HG02571 (cell line): ENCODE results near the gene CLCN7.
"Not testable (repeated sequence)": the region's sequence is repeated elsewhere in the genome, so short reads cannot be mapped to it uniquely, and the experiment has no call there.

Experiments used
- ATAC-seq: cut with Tn5 transposase; IDR thresholded peaks from one replicate; pipeline ENCODE4 v1.9.1; 2021; ENCODE audit warnings: mild to moderate bottlenecking, moderate library complexity; ENCODE audit not compliant: unreplicated experiment

CLCN7 gene

DNA sequence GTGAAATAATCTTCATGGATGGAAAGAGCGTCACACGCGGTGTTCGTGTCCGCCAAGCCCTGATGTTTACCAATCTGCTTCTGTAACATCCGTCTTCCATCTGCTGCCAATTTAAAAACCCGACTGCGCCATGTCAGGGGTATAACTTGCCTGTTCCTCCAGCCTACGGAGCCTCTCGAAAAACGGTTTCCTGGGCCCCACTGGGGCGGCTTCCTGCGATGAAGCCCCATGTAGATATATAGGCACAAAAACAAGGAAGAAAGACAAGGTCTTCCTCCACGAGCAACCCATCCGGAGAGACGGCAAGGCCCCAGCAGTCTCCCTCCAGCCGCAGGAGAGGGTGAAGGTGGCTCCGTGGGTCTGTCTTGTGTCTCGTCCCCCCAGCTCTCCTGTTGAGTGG lies 13.8 kb upstream of the CLCN7 start, which contains the start of gene PTX4:
PTX4 (minus strand) TSS at position 326 of the 400 bp plus-strand sequence; CDS start at position 291, 35 bp downstream.
- no peak for ATAC-seq

DNA sequence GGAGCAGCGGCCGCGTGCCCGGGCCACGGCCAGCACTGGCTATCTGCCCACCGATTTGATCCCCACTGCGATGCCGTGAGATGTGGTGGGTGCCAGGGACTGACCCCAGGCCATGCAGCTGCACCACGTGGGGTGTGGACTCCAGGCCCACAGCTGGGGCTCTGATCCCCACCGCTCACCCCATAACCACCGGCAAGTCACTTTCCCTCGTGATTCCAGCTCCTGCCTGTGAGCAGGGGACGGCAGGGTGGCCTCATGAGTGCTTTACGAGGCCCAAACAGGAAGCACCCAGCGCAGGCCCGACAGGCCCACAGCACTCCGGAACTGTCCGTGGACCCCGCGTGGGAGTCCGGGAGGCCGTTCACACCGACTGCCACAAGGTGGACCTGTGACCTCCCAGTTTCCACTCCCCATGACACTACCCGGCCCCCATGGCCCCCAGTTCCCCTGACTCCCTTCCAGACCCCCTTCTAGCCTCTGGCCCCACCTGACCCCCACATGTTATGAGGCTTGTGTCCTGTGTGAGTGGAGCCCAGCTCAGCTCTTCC lies 13.3 kb upstream of the CLCN7 start:
- ATAC-seq, result no peak

DNA sequence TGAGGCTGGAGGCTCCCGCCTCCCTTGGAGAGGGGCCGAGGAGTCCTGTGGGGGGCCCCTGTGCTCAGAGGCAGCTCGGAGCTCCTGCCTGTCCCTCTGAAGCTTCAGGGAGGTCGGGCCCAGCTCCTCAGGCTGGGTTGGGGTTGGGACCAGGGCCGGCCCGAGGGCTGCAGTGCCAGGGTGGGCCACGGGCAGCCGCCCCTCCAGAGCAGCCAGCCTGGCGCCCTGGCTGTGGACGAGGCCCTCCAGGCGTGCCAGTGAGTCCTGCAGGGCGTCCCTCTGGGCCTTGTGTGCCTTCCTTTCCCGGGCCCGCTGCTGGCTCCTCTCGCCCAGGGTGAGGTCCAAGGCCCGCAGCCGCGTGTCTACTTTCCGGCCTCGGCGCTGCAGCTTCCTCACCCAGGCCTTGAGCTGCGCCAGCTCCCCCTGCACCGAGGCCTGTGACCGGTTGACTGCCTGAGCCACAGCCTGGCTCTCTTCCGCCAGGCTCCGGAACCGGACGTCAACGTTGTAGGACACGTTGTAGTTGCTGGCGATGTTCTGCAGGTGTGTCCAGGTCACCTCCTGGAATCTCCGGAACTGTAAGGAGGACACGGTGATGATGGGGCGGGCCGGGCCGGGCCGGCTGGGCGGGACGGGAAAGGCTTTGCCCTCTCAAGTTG lies 12.7 kb upstream of the CLCN7 start:
- no peak for ATAC-seq

DNA sequence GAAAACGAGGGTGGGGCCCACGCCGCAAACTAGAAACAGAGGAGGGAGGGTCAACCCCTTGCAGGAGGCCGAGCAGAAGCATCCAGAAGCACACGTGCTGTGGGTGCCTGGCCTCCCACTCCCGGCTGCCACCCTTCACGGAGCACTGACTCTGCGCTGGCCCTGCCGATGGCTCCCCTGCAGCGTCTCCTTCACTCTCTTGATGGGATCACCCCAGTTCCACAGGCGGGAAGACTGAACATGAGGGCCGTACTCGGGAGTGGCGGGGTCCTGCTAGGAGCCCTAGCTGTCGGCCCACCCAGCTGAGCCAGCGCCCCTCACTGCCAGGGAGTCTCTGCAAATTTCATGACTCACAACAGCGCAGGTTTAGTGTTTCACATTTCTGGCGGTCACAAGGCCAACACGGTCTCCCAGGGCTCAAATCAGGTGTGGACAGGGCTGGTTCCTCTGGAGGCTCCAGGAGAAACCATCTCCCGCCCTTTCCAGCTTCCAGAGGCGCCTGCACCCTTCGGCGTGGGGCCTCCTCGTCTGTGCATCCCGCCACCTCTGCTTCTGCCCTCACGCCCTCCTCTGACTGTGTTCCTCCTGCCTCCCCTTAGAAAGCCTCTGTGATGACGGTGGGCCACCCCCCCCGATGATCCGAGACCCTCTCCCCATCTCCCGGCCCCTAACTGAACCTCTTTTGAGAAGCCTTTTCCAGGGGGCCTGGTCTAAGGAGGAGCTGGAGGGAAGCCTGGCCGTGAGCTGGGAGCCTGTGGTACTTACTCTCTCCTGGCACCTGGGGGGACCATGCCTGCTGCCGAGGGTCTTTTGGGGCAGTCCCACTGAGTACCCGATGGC lies 11.9 kb upstream of the CLCN7 start:
- ATAC-seq, result no peak

DNA sequence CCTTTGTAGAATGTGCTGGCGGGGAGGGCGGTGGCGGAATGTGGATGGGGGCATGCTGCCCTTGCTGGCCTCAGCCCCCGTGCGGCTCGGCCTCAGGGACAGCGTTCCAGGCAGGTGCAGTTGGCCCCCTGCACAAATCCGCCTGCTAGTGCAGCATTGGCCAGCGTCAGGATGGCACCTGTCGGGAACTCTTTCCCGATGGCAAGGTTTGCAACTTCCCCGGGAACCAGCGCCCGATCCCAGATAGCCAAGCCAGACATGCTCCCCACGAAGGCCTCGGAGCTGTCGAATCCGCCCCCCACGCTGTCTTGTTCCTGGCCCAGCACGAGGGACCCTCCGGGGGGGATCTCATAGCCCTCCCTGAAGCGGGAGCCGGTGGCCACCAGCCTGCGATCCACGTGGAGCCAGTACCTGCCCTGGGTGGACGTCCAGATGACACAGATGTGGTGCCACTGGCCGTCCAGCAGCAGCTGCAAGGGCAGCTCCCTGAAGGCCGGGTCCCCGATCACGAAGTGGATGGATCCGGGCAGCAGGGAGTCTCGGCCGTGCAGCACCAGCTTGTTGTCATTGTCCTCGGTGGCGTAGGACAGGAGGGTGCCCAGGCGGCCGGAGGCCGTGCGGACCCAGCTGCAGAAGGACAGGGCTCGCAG lies 11.1 kb upstream of the CLCN7 start:
- ATAC-seq, result no peak

DNA sequence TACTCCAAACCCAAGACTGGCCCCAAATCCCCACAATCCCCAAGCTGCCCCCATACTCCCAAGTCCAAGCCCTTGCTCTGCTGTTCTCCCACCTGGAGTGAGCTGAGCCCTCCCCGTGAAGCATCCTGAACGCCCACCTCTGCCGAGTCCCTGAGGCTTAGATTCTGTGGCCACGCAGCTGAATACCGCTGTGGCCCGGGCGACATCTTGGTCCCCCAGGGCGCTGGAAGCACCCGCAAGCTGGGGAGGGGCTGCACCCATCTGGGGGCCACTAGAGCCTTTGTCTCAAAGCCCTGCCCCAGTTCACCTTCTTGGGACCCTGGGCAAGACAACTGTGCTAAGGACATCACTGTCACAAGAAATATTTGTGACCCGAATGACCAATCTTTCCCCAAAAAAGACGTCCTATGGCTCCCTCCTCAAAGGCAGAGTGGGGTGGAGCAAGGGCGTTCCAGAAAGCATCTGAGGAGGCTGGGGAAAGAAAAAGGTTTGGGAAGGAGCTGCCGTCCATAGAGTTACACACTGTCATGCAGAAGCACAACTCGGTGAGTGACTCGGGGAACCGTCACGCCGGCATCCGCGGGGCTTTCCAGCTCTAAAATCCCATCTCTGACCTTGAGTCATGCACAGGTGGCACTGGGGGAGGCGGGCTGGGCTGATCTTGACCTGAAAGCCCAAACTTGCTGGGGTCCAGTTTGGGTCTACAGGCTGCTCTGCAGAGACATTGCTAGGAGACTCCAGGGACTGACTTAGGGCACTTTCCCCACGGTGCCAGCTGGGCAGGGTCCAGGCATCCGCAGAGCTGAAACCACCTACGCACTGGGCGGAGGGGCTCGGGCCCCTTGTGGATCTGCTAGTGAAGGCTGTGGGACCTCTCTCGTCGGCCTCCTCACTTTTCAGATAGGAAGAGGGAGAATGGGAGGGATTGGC lies 7.3 kb upstream of the CLCN7 start:
- ATAC-seq, result no peak

DNA sequence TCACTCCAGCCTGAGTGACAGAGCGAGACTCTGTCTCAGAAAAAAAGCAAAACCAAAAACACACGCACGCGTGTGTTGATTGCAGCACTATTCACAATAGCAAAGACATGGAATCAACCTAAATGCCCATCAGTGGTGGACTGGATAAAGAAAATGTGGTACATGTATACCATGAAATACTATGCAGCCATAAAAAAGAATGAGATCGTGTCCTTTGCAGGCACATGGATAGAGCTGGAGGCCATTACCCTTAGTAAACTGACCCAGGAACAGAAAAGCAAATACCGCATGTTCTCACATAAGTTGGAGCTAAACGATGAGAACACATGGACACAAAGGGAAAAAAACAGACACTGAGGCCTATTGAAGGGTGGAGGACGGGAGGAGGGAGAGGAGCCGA lies 4.1 kb upstream of the CLCN7 start:
- ATAC-seq, result not testable (repeated sequence)

DNA sequence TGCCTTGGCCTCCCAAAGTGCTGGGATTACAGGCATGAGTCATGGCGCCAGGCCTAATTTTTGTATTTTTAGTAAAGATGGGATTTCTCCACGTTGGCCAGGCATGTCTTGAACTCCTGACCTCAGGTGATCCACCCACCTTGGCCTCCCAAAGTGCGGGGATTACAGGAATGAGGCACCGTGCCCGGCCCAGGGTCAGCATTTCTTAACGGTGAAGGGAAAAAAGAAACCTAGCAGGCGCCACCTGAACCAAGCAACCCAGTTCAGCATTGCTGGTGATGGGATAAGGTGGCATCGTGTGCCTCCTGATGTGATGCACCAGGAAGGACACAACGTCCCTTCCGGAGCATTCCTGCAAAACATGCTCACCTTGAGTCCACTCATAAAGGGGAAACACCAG lies 2.2 kb upstream of the CLCN7 start:
- ATAC-seq, result no peak

DNA sequence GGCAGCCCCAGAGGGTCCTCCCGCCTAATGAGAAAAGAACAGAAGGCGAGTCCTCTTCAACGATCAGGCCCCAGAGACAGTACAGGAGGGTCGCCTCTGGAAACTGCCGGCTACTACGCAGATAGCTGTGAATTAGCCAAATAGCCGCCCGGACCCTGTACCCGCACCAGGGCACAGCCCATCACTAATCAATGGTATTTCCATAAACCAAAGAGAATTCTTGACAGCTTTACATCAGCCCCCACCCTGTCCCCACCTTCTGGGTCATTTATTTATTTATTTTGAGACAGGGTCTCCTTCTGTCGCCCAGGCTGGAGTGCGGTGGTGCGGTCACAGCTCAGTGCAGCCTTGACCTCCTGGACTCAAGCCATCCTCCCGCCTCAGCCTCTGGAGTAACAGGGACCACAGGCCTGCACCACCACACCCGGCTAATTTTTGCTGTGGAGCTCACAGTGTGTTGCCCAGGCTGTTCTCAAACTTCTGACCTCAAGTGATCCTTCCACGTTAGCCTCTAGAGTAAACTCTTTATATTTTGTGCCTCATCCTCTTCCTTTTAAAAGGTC lies 805 bp upstream of the CLCN7 start:
- no peak for ATAC-seq

DNA sequence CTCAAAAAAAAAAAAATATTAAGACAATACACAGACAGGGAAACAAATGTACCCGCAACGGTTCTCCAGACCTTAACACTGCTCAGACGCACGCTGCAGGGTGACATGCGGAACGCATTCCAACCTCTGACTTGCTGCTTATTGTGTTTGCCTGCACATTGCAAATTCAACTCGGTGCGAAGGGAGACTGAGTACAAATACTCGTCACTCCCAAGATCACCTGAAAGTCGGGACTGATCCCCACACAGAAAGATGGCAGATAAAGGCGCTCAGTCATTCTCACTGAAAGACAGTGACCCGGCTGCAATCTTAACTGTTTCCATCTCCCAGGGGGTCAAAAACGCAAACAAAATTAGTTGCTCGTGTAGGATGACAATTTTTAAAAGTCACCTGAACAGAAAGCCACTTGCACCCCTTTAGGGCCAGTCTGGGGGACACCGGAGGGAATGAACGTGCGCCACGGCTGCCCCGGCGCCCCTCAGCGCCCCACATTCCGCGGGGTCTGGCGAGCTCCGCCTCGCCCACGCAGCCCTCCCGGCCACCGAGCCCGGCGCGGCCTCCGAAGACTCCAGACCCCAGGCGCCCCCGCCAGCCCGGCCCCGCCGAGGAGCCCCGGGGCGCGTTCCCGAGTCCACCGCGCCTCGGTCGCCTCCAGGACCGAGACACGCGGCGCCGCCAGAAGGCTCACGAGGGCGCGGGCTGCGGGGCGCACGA lies 589 bp downstream of the CLCN7 start:
- no peak for ATAC-seq

DNA sequence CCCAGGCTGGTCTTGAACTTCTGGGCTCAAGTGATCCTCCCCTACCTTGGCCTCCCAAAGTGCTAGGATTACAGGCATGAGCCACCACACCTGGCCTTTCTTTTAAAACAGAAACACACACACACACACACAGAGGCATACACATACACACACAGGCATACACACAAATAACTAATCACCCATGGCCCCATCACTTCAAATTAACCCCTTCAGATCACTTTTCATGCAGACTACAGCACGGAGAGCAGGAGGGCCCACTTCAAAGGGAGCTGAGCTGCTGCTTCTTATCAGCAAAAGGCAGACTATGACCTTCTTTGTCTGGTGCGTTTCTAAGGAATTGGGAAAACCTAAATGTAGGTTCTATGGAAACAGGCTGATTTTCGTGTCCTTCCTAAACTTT lies 1.9 kb downstream of the CLCN7 start:
- ATAC-seq, result no peak

DNA sequence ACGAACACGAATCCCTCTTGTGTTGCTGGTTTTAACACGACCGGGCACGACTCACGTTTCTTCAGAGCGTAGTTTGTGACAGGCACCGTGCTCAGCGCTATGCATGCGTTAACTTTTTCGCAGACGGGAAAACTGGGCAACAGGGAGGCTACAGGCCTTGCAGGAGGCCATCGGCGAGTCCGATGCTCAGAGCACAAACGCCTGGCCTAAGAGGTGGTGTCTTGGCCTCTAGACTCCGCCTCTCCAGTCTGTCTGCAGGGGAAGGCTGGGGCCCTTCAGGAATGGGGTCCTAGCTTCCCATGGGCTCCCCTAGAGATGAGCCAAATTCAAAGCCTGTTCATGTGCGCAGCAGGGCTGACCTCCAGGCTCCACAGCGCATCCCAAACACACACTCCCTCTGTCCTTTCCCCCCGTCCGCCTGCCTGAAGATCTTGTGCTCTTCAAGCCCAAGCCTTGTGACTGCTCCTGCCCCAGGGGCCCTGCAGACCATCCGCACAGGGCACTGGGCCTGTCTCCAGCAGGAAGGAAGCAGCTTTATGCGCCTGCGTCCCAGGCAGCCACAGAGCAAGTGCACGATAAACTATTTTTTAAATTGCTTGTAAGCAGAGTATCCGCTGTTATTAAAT lies 3.1 kb downstream of the CLCN7 start:
- ATAC-seq, result no peak

DNA sequence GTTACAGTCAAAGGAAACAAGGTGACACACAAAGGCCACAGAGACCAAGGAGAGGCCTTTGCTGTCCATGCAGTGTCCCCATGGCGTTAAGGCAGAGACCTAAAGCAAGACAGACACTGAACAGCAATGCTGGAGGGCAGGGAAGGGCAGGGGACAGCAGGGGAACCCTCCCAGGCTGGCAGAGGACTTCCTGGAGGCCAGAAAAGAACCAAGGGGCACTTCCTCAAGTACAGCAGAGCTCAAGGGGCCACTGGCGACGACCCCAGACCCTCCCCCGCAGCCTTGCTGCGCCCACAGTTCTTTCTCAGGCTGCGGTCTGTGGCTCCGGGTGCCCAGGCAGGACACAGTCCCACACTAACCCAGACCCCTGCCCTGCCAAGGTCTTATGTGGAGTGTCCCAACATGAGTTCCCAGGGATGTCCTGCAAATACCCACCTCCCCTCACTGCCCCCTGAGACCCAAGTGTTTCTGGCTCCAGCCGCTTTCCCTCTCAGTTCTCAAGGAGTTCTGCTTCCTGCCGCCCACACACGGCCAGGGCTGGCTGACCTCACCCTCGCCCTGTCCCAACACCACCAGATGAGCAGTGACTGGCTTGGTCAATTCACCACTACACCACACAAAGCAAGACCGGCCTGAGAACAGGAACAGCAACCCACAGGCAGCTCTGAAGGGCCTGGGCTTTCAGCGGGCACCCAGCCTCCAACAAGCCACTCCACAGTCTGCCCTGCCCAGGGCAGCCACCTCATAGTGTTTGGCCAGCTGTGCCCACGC lies 4.2 kb downstream of the CLCN7 start:
- no peak for ATAC-seq

DNA sequence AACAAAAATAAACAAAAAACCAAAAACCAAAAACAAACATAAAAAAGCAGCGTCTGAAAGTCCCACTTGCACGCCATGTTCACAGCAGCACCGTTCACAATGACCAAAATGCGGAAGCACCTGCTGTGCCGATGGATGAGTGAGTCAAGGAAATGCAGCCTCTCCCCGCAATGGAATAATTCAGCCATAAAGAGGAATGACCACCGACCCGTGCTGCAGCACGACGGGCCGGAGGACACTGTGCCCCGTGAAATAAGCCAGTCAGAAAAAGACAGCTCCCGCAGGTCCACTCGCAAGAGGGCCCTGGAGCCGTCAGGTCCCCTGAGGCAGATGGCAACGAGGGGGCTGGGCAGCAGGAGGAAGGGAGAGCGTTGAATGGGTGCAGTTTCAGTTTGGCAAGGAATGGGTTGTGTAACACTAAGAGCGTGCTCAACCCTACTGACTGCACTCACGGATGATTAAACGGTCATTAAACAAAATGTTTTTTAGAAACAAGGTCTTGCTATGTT lies 5.1 kb downstream of the CLCN7 start:
- ATAC-seq, result no peak

DNA sequence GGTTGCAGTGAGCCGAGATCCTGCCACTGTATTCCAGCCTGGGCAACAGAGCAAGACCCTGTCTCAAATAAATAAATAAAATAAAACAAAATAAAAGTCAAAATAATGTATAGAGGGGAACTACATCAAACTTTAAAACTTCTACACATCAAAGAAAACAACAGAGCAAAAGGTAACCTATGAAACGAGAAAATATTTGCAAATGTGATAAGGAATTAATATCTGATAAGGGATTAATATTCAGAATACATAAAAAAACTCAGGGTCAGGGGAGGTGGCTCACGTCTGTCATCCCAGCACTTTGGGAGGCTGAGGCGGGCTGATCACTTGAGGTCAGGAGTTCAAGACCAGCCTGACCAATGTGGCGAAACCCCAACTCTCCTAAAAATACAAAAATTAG lies 5.7 kb downstream of the CLCN7 start:
- not testable (repeated sequence) for ATAC-seq

DNA sequence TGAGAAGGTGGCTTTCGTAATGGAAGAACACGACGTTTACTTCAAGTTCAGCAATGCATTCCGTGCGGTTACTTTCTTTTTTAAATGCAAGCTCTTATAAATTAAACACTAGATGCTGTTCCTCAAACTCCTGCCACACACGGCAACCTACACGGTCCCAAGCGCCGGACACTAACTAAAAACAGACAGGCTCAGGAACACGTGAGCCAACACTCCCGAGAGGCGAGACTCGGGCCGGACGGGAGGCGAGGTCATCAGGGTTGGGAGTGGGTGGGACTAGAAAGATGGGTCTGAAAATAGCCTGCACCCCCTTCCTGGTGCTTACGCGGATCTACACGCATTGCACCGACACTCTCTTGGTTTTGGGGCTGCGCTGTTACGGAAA lies 6.4 kb downstream of the CLCN7 start:
- no peak for ATAC-seq

DNA sequence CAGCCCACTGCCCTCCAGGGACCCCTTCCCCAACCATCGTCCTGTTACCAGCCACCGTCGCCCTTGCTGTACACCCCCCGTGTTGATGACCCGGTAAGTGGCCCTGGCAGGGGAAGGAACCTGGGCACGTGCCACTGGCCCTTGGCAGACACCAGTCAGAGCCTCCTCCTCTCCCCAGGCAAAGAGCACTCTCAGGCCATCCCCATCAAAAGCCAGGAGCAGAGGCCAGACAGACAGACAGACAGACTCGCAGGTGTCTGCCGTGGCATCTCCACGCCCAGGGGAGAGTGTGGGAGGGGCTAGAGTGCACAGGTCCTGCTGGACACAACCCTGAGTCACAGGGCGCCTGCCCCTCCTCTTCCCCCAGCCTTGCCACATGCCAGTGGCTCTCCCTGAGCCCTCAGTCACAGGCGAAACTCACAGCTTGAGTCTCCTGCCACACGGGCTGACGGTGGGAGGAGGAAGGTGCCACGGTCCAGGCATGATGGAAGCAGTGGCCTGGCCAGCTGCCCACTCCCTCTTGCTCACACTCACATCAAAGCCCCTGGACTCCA lies 7.8 kb downstream of the CLCN7 start:
- ATAC-seq, result no peak

DNA sequence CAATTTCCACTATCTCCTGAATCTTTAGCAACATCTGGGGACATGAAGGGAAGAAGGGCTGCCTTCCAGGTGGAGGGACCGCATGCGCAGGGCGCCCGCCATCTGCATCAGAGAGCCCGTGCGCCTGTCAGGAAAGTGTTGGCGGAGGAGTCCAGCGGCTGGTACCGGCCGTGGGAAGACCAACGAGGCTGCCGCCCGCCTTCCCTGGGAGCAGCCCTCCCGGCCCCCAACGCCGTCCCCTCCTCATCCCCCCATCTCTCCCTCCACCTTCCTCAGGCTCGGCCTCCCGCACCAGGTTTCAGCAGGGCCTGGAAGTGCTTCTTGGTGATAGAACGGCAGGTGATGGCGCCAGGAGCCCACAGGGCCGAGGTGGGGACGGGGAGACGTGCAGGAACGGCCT lies 8.8 kb downstream of the CLCN7 start:
- ATAC-seq, result no peak
